ENCODE data around the gene SBK1.

DNA sequence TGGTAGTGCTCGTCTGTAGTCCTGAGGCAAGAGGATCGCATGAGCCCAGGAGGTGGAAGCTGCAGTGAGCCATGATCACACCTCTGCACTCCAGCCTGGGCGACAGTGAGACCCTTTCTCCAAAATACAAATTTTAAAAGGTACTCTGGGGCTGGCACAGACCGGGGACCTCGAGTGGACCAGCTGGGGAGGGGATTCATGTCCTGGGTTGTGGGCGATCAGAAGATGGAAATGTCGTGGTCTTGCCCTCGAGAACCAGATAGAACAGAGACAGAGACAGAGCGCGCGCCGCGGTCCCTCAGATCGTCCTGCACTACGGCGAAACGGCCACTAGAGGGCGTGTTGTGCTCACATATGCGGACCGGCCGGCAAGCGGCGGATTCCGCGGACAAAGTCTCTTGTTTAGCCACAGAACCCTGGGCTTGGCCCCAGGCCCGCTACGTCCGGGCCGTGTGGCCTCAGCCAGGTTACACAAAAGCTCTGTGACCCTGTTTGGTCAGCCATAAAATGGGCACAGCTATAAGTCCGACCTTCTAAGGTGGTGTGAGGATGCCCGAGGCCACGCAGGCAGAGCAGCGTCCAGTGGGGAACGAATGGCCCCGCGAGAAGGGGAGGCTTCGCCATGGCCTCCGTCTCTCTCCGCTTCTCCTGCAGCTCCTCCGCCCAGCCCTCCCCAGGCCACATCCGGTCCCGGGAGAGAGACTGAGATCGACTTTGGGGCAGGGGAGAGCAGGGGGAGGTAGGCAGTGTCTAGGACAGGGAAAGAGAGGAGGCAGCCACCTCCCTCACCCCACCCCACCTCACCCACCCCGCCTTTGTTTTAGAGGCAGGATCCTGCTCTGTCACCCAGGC is 14.6 kb upstream of the SBK1 start:
- TF ChIP-seq, protein P1, sequence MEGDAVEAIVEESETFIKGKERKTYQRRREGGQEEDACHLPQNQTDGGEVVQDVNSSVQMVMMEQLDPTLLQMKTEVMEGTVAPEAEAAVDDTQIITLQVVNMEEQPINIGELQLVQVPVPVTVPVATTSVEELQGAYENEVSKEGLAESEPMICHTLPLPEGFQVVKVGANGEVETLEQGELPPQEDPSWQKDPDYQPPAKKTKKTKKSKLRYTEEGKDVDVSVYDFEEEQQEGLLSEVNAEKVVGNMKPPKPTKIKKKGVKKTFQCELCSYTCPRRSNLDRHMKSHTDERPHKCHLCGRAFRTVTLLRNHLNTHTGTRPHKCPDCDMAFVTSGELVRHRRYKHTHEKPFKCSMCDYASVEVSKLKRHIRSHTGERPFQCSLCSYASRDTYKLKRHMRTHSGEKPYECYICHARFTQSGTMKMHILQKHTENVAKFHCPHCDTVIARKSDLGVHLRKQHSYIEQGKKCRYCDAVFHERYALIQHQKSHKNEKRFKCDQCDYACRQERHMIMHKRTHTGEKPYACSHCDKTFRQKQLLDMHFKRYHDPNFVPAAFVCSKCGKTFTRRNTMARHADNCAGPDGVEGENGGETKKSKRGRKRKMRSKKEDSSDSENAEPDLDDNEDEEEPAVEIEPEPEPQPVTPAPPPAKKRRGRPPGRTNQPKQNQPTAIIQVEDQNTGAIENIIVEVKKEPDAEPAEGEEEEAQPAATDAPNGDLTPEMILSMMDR (IDR thresholded peaks at IDR 0.05; ENCODE audit: low read depth, low read length), result peak; percentile 80
- TF ChIP-seq POLR2A (IDR thresholded peaks at IDR 0.05; ENCODE audit: extremely low read depth, insufficient read length), result no peak
- TF ChIP-seq, protein P2, sequence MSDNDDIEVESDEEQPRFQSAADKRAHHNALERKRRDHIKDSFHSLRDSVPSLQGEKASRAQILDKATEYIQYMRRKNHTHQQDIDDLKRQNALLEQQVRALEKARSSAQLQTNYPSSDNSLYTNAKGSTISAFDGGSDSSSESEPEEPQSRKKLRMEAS (IDR thresholded peaks at IDR 0.05; ENCODE audit: low read depth, low read length), result peak; percentile 43; the same call in 1 of the 2 replicates
